B cell (primary cell): ENCODE measurements around the gene FAT3. TPM values are rescaled to one million over a fixed set of nuclear protein-coding genes. Genes with fewer than 3 reads are reported as not detected.

Source experiments
- ATAC-seq: fragments of 200-7000 bp; cut with Tn5 transposase; one replicate; pipeline ENCODE4 v1.10.0; 2021; ENCODE audit warnings: low read depth, mild to moderate bottlenecking, moderate number of reproducible peaks, moderate library complexity
- CTCF ChIA-PET: fragments of 350-600 bp; sonication (Branson Sonifier 250); formaldehyde crosslinking; loops from one replicate; lab custom pipeline; 2021; ENCODE audit warnings: antibody characterized with exemption, inconsistent platforms; lab: Charles Lee
- POLR2A ChIA-PET: fragments of 350-600 bp; sonication (Branson Sonifier 250); formaldehyde crosslinking; loops from one replicate; lab custom pipeline; 2021; ENCODE audit warnings: antibody characterized with exemption; lab: Charles Lee
- DNase-seq: peaks from one replicate; pipeline ENCODE4 v3.0.0; 2013
- H2AFZ ChIP-seq: 2 replicates; pipeline ENCODE4 v1.6.1; 2012; ENCODE audit warnings: mild to moderate bottlenecking, low read depth, low read length; ENCODE audit not compliant: insufficient read depth, poor library complexity, severe bottlenecking
- H3K27ac ChIP-seq, 2 donors: 1 replicate in 1 of 2; 2 replicates in 1 of 2; pipeline ENCODE4 v1.5.1; 2012 to 2013; ENCODE audit warnings: low read length in 2 of 2, mild to moderate bottlenecking in 2 of 2, moderate library complexity in 1 of 2
- H3K27me3 ChIP-seq, 4 experiments: fragments of 200-600 bp in 1 of 4; sonication (generic) in 1 of 4; replicated peaks in 1 of 4; 1 replicate in 2 of 4; 2 replicates in 2 of 4; pipeline versions ENCODE4 v1.6.1 to v1.7.0; 2013 to 2016; ENCODE audit warnings: low read length in 3 of 4, mild to moderate bottlenecking in 2 of 4, mixed read lengths in 1 of 4, moderate library complexity in 1 of 4; ENCODE audit not compliant: insufficient read depth in 4 of 4, control insufficient read depth in 3 of 4; ENCODE audit errors: control extremely low read depth in 1 of 4
- H3K36me3 ChIP-seq, 2 experiments: replicated peaks in 1 of 2; 1 replicate in 1 of 2; 2 replicates in 1 of 2; pipeline versions ENCODE4 v1.6.1 to v1.7.1; 2013; ENCODE audit warnings: low read length in 1 of 2; ENCODE audit not compliant: insufficient read depth in 2 of 2, control insufficient read depth in 1 of 2; ENCODE audit errors: control extremely low read depth in 1 of 2, extremely low read depth in 1 of 2
- H3K4me1 ChIP-seq, 2 donors: fragments of 200-600 bp in 1 of 2; sonication (generic) in 1 of 2; 1 replicate in 1 of 2; 2 replicates in 1 of 2; pipeline versions ENCODE4 v1.5.1 to v1.6.1; 2013 to 2017; ENCODE audit warnings: low read length in 2 of 2; ENCODE audit not compliant: control insufficient read depth in 2 of 2, insufficient read depth in 2 of 2
- H3K4me2 ChIP-seq: replicated peaks from 2 replicates; pipeline ENCODE3; 2012; ENCODE audit warnings: mild to moderate bottlenecking, low read depth, low read length; ENCODE audit not compliant: poor library complexity, severe bottlenecking
- H3K4me3 ChIP-seq, 5 experiments: fragments of 200-600 bp in 1 of 5; sonication (generic) in 1 of 5; 1 replicate in 3 of 5; 2 replicates in 2 of 5; pipeline versions ENCODE4 v1.5.1 to v1.7.0; 2011 to 2016; ENCODE audit warnings: low read length in 4 of 5, mild to moderate bottlenecking in 4 of 5, low read depth in 2 of 5, control low read depth in 1 of 5, moderate library complexity in 1 of 5; ENCODE audit not compliant: insufficient read depth in 1 of 5; ENCODE audit errors: control extremely low read depth in 1 of 5, extremely low read depth in 1 of 5
- H3K79me2 ChIP-seq: fragments of 200-600 bp; sonication (generic); one replicate; pipeline ENCODE4 v1.6.0; 2016; ENCODE audit warnings: low read length; ENCODE audit not compliant: control insufficient read depth, insufficient read depth
- H3K9ac ChIP-seq: fragments of 200-600 bp; sonication (generic); 2 replicates; pipeline ENCODE4 v1.6.1; 2017; ENCODE audit warnings: mild to moderate bottlenecking, low read length, moderate library complexity
- H3K9me3 ChIP-seq, 3 donors: one replicate each; pipeline versions ENCODE4 v1.6.1 to v1.7.1; 2013; ENCODE audit warnings: low read length in 2 of 3; ENCODE audit not compliant: control insufficient read depth in 2 of 3, insufficient read depth in 1 of 3; ENCODE audit errors: control extremely low read depth in 1 of 3
- H4K20me1 ChIP-seq: 2 replicates; pipeline ENCODE4 v1.6.0; 2012; ENCODE audit warnings: mild to moderate bottlenecking, low read length; ENCODE audit not compliant: insufficient read depth, control insufficient read depth, poor library complexity, severe bottlenecking
- H3K27ac Mint-ChIP-seq: one replicate; pipeline ENCODE4 v1.8.0; 2021; ENCODE audit warnings: mixed read lengths
- H3K27me3 Mint-ChIP-seq: one replicate; pipeline ENCODE4 v1.8.0; 2021; ENCODE audit warnings: mixed read lengths
- H3K4me1 Mint-ChIP-seq: one replicate; pipeline ENCODE4 v1.8.0; 2021; ENCODE audit warnings: mixed read lengths
- H3K4me3 Mint-ChIP-seq: one replicate; pipeline ENCODE4 v1.8.0; 2021; ENCODE audit warnings: mixed read lengths
- H3K9me3 Mint-ChIP-seq: one replicate; pipeline ENCODE4 v1.8.0; 2022; ENCODE audit warnings: mixed read lengths; ENCODE audit not compliant: insufficient read depth
- CTCF ChIP-seq: fragments of 200-600 bp; IDR thresholded peaks from one replicate; pipeline ENCODE4 v1.8.0; 2022; ENCODE audit warnings: antibody characterized with exemption, mild to moderate bottlenecking
- EZH2 ChIP-seq: IDR thresholded peaks from 2 replicates; pipeline ENCODE4 v1.6.1; 2012; ENCODE audit warnings: borderline replicate concordance, low read depth, mild to moderate bottlenecking, moderate library complexity, low read length; ENCODE audit not compliant: insufficient read depth, poor library complexity, severe bottlenecking
- WGBS: methylation state at CpG from one replicate; pipeline ENCODE4 v1.1.5; 2013; ENCODE audit warnings: missing lambda C conversion rate; ENCODE audit not compliant: insufficient coverage; 5-methylcytosine and 5-hydroxymethylcytosine counted together
- intact Hi-C: fragments of 100-400 bp; cut with micrococcal nuclease; formaldehyde crosslinking; loops from one replicate; pipeline ENCODE4 v1.10.0; 2022
- polyA minus RNA-seq: library from RNA; depleted of rRNA, polyadenylated mRNA; stranded (reverse); fragments of >200 nt; gene quantifications from 2 replicates; pipeline ENCODE4 v1.2.3, GENCODE V29; 2012
- polyA plus RNA-seq: library from polyadenylated mRNA; depleted of rRNA; stranded (reverse); fragments of >200 nt; gene quantifications from 2 replicates; pipeline ENCODE4 v1.2.3, GENCODE V29; 2012
- total RNA-seq, 2 donors: library from RNA; stranded (reverse); fragments of 120-200 nt in 1 of 2; gene quantifications; 1 replicate in 1 of 2; 2 replicates in 1 of 2; pipeline versions ENCODE4 v1.2.3 to v1.2.4, GENCODE V29; 2013 to 2022

The FAT3 gene
- total RNA-seq (not detected in 2 replicates), polyA plus RNA-seq (not detected in 2 replicates), polyA minus RNA-seq (under 0.01 TPM in 1 of 2 replicates, not detected in the other)
- 0.30 TPM for total RNA-seq (2013)

DNA sequence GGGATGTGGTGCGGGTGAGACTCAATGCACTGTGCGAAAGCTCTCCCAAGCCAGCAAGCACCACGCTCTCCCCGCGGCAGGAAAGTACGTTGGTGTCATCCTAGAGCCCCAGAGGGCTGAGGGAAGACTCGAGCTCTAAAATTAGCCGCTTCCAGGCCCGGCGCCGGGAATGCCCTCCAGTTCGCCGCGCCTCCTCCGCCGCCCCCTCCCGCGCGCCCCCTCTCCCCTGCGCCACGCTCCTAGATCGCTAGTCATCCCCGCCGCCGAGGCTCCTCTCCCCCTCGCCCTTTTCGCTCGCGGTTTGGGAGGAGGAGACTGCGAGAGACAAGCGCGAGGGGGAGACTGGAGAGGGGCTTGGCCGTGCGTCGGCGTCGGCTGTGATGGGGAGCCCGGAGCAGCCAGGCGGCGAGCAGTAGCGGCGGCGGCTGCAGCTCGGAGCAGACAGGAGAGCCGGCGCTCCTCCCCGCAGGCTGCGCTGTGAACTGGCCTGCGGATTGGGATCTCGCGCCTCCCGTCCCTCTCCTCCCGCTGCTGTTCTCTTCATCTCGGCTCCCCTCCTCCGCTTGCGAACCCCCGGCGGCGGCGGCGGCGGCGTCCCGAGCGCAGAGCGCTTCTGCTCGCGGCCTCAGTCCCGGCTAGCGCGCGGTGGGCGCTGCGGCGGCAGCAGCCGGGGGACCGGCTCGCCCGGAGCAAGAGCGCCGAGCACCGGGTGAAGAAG lies at the start of gene FAT3:
FAT3 (plus strand) TSS at position 412 of the 718 bp plus-strand sequence. CDS start 127,295 bp downstream, outside the sequence.
- ATAC-seq (no peak), DNase-seq (no peak)
- Histone ChIP-seq H3K27ac (no peak within 1 kb of the TSS), H3K4me1 (no peaks in the 10 kb centered on the region), H3K4me2 (no peak within 1 kb of the TSS), H2AFZ (no peak within 1 kb of the TSS), H3K4me3 (no peak within 1 kb of the TSS), H3K27me3 (peaks cover 0 to 41% (median 6%) of the 10 kb centered on the region in 4 experiments), H3K79me2 (no peaks in the 10 kb centered on the region), H3K36me3 (no peaks in the 10 kb centered on the region), H3K9me3 (peaks cover 0 to 19% (median 0%) of the 10 kb centered on the region in 3 donors), H4K20me1 (no peaks in the 10 kb centered on the region), H3K9ac (no peak within 1 kb of the TSS)
- POLR2A ChIA-PET = no interaction called here
- H3K4me3 Mint-ChIP-seq = no peak within 1 kb of the TSS
- H3K27me3 Mint-ChIP-seq = peaks cover 53% of the 10 kb centered on the region
- 5% methylated on average over 78 of the region's 82 CpGs for WGBS
- H3K27ac Mint-ChIP-seq = no peak within 1 kb of the TSS
- H3K9me3 Mint-ChIP-seq = no peaks in the 10 kb centered on the region
- TF ChIP-seq EZH2 (no peak), CTCF (no peak)
- intact Hi-C loops = no loop called here
- CTCF ChIA-PET = no interaction called here
- H3K4me1 Mint-ChIP-seq = no peaks in the 10 kb centered on the region

DNA sequence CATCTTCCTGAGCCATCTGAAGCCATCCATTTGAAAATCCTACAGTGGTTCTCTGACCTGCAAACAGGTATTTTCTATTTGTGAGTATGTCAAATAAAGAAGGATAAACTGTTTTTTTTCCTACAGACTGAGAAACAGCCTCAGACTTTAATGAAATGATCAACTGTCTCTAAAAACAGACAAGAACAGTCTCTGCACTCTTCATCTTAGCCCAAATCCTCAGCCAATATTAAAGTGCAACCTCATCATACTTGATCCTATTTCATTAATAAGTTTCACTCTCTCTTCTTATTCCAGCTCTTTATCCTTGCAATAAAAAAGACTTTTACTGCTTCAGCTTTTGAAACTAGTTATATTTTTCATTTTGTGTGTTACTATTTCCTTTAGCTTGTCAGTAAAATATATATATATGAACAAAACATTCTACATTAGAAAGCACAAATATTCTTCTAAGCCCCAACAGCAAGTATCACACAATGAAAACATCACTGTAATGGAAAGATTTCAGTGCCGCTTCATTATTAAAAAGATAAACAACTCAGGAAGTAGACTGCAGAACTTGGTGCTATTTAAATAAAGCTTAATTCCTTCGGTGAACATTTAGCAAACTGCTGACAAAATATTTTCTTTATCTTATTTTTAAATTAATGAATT lies 45.5 kb upstream of the FAT3 start:
- H3K9me3 Mint-ChIP-seq = peaks cover 7% of the 10 kb centered on the region
- Histone ChIP-seq H2AFZ (no peak overlapping the region), H3K36me3 (no peaks in the 10 kb centered on the region), H3K27ac (no peak overlapping the region), H3K9me3 (peaks cover 0 to 1% (median 0%) of the 10 kb centered on the region in 3 donors), H3K4me3 (no peak overlapping the region), H3K79me2 (no peaks in the 10 kb centered on the region), H3K9ac (no peak overlapping the region), H3K4me2 (no peak overlapping the region), H3K4me1 (no peaks in the 10 kb centered on the region), H4K20me1 (no peaks in the 10 kb centered on the region), H3K27me3 (no peaks in the 10 kb centered on the region)
- no peaks in the 10 kb centered on the region for H3K27me3 Mint-ChIP-seq
- ChIA-PET POLR2A (no interaction called here), CTCF (no interaction called here)
- WGBS = no CpG with 5 or more reads among the region's 2 CpGs
- TF ChIP-seq CTCF (no peak), EZH2 (no peak)
- no peaks in the 10 kb centered on the region for H3K4me1 Mint-ChIP-seq
- no peak for ATAC-seq
- intact Hi-C loops = no loop called here
- no peak overlapping the region for H3K4me3 Mint-ChIP-seq
- DNase-seq = no peak
- H3K27ac Mint-ChIP-seq = no peak overlapping the region
